Psoas muscle (tissue), 8 donors: ENCODE results near the gene MRM2. TPM values are rescaled to one million over a fixed set of nuclear protein-coding genes. Genes with fewer than 3 reads are reported as not detected.

Experiments
- ATAC-seq, 4 donors: fragments of 200-7000 bp; cut with Tn5 transposase; one replicate each; pipeline ENCODE4 v1.9.1; 2020; ENCODE audit warnings: moderate library complexity in 3 of 4, mild to moderate bottlenecking in 2 of 4
- DNase-seq, 2 donors: peaks; one replicate each; pipeline ENCODE4 v3.0.0-alpha.2; 2020
- H3K27ac ChIP-seq: fragments of 200-600 bp; one replicate; pipeline ENCODE4 v1.8.0; 2022
- H3K27me3 ChIP-seq, 3 donors: fragments of 200-600 bp in 1 of 3; one replicate each; pipeline versions ENCODE4 v1.6.1 to v1.8.0; 2013 to 2022; ENCODE audit warnings: low read length in 2 of 3, mild to moderate bottlenecking in 2 of 3, moderate library complexity in 1 of 3; ENCODE audit not compliant: insufficient read depth in 3 of 3
- H3K36me3 ChIP-seq, 2 donors: fragments of 200-600 bp in 1 of 2; one replicate each; pipeline versions ENCODE4 v1.6.1 to v1.8.0; 2013 to 2022; ENCODE audit warnings: low read depth in 1 of 2, mild to moderate bottlenecking in 1 of 2, moderate library complexity in 1 of 2; ENCODE audit not compliant: insufficient read depth in 1 of 2
- H3K4me1 ChIP-seq: fragments of 200-600 bp; one replicate; pipeline ENCODE4 v1.8.0; 2022
- H3K4me3 ChIP-seq: fragments of 200-600 bp; one replicate; pipeline ENCODE4 v1.8.0; 2022; ENCODE audit warnings: mild to moderate bottlenecking
- H3K9me3 ChIP-seq: fragments of 200-600 bp; one replicate; pipeline ENCODE4 v1.8.0; 2022
- WGBS, 3 donors: extraction: QIAGEN DNeasy Blood & Tissue Kit; methylation state at CpG; one replicate each; pipeline versions ENCODE4 v1.1.6 to v1.1.7; 2013; 5-methylcytosine and 5-hydroxymethylcytosine counted together
- intact Hi-C, 2 donors: fragments of 100-400 bp; cut with DNase I; formaldehyde crosslinking; loops; one replicate each; pipeline versions ENCODE4 v1.11.0 to v1.14.2; 2022
- polyA plus RNA-seq, 3 donors: library from polyadenylated mRNA; stranded (reverse); fragments of 200-250 nt; gene quantifications; one replicate each; pipeline ENCODE4 v1.2.3, GENCODE V29; 2013
- total RNA-seq, 4 donors: library from RNA; stranded (reverse); fragmentation: NEBNext Ultra II Directional in 2 of 4; extraction: Animal tissue kit (Norgen Biotek cat#: 25700) in 2 of 4; gene quantifications; one replicate each; pipeline versions ENCODE4 v1.2.1 to v1.2.4, GENCODE V29; 2021 to 2023
- TF ChIP-seq, protein P1 (sequence below): fragments of 200-600 bp; IDR thresholded peaks from one replicate; pipeline ENCODE4 v1.8.0; 2022; ENCODE audit warnings: antibody characterized with exemption
- donor health status: healthy with polysubstance abuse.
- donor health status: DM: no; HTN: no; CAD: no; lungs with moderate emphysema.
- donor health status: Bipolar disorder and iron deficiency.
- donor health status: healthy.
- donor health status: DM: yes; HTN: yes; CAD: no.
- donor health status: DM: no; HTN: no; CAD: no.
- donor health status: DM: no; HTN: no; CAD: no.
- donor health status: DM: yes; HTN: yes; CAD: no.

Gene MRM2
- total and polyA plus RNA-seq, 7 donors, result 15.9 to 53.0 (median 21.6) TPM

- TF ChIP-seq, protein P1, sequence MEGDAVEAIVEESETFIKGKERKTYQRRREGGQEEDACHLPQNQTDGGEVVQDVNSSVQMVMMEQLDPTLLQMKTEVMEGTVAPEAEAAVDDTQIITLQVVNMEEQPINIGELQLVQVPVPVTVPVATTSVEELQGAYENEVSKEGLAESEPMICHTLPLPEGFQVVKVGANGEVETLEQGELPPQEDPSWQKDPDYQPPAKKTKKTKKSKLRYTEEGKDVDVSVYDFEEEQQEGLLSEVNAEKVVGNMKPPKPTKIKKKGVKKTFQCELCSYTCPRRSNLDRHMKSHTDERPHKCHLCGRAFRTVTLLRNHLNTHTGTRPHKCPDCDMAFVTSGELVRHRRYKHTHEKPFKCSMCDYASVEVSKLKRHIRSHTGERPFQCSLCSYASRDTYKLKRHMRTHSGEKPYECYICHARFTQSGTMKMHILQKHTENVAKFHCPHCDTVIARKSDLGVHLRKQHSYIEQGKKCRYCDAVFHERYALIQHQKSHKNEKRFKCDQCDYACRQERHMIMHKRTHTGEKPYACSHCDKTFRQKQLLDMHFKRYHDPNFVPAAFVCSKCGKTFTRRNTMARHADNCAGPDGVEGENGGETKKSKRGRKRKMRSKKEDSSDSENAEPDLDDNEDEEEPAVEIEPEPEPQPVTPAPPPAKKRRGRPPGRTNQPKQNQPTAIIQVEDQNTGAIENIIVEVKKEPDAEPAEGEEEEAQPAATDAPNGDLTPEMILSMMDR, result no peak
- Histone ChIP-seq H3K4me1 (no peaks in the 10 kb centered on the region), H3K27me3 (no peaks in the 10 kb centered on the region), H3K9me3 (no peaks in the 10 kb centered on the region), H3K36me3 (peaks cover 0 to 5% of the 10 kb centered on the region in 2 donors), H3K4me3 (no peak overlapping the region), H3K27ac (no peak overlapping the region)
- ATAC-seq (no peak), DNase-seq (no peak)
- WGBS, 3 donors, result 90 to 96% (median 96%) methylated on average over 2 of the region's 2 CpGs
- intact Hi-C loops, result no loop called here
These were observed 38.4 kb upstream of the MRM2 start for GRCh38 chr7:2280424-2280823.

DNA sequence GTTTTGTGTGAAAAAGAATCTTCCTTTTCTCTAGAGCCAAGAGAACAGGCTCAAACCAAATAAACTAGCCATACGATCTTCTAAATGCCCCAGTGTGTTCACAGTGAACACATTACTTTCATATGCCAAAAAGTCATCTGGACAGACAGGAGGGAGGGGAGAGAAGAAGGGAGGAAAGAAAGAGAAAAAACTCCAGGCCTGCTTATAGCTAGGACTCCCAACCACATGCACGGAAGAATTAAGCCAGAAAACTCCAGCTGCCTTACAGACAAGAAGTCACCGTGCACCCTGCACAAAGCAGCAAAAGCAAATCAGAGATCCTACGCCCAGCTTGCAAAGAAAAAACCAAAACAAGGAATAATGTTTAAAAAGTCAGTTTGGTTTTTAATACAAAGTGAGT lies 37.9 kb upstream of the MRM2 start:
- H3K4me3 ChIP-seq, result no peak overlapping the region
- H3K9me3 ChIP-seq, result no peaks in the 10 kb centered on the region
- no peak overlapping the region for H3K27ac ChIP-seq
- ATAC-seq, result no peak
- H3K27me3 ChIP-seq, result no peaks in the 10 kb centered on the region
- no peaks in the 10 kb centered on the region for H3K4me1 ChIP-seq
- 71 to 79% (median 79%) methylated on average over 4 of the region's 4 CpGs for WGBS, 3 donors
- H3K36me3 ChIP-seq, result peaks cover 0 to 8% of the 10 kb centered on the region in 2 donors
- intact Hi-C loops, result no loop called here
- no peak for DNase-seq
- TF ChIP-seq, protein P1, result no peak

DNA sequence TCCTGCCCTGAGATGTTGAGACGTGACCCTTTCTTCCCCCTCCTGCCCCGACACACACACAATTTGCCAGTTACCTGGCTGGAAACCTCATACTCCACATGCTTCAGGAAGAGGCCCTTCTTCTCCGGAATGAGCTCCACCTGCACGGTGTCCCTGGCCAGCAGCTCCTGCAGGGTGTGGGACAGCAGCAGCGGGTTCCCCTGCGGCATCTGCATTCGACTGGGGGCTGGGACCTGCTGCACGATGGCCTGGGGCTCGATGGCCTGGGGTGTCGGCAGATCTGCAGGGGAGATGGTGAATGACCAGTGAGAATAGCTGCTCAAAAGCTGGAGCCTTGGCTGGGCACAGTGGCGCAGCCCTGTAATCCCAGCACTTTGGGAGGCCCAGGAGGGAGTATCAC lies 36.0 kb upstream of the MRM2 start:
- peaks cover 0 to 21% of the 10 kb centered on the region in 2 donors for H3K36me3 ChIP-seq
- no peak overlapping the region for H3K27ac ChIP-seq
- no peaks in the 10 kb centered on the region for H3K27me3 ChIP-seq
- no peaks in the 10 kb centered on the region for H3K4me1 ChIP-seq
- DNase-seq (no peak), ATAC-seq (no peak)
- H3K4me3 ChIP-seq, result no peak overlapping the region
- intact Hi-C loops, result no loop called here
- TF ChIP-seq, protein P1, result no peak
- 89 to 93% (median 92%) methylated on average over 11 of the region's 11 CpGs for WGBS, 3 donors
- H3K9me3 ChIP-seq, result no peaks in the 10 kb centered on the region

DNA sequence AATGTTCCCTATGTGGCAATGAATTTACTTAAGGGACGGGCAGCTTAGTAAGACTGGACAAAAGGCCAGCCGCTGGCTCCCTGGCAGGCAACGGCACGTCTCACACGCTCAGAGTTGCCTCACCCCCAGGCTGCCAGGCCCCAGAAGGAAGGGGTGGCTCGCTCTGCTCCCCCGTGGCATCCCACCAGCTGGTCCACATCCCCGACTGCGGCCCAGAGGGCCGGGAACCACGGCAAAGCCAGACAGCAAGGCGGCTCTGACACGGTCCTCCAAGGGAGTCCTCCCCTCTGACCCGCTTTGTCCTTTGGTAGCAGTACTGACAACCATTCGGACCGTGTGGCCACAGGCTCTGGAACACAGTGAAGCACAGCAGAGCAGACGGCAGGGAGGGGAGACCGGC lies 34.1 kb upstream of the MRM2 start:
- TF ChIP-seq, protein P1, result no peak

DNA sequence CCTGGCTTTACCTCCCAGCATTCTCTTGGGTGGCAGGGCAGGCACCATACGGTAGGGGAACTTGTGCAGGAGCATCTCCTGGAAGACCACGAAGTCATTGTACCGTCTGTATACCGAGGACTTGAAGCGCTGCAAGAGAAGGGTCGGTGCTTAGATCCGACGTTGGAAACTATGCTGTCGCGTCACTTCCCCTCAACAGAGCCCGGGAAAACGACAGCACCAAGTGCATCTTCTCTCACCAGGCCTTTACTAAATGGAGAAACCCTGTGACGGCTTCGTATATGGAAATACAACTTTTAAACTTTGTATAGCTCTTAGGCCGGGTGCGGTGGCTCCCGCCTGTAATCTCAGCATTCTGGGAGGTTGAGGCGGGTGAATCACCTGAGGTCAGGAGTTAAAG lies 33.1 kb upstream of the MRM2 start:
- Histone ChIP-seq H3K4me3 (no peak overlapping the region), H3K4me1 (no peaks in the 10 kb centered on the region), H3K9me3 (no peaks in the 10 kb centered on the region), H3K27ac (no peak overlapping the region), H3K27me3 (no peaks in the 10 kb centered on the region), H3K36me3 (peaks cover 0 to 35% of the 10 kb centered on the region in 2 donors)
- TF ChIP-seq, protein P1, result no peak
- WGBS, 3 donors, result 89 to 91% (median 91%) methylated on average over 18 of the region's 18 CpGs
- ATAC-seq (no peak), DNase-seq (no peak)
- intact Hi-C loops, result no loop called here

More for the DNA sequence above, 34.1 kb upstream of the MRM2 start:
- no peaks in the 10 kb centered on the region for H3K4me1 ChIP-seq
- DNase-seq (no peak), ATAC-seq (no peak)
- no peak overlapping the region for H3K4me3 ChIP-seq
- no peak overlapping the region for H3K27ac ChIP-seq
- H3K36me3 ChIP-seq, result peaks cover 0 to 28% of the 10 kb centered on the region in 2 donors
- H3K27me3 ChIP-seq, result no peaks in the 10 kb centered on the region
- intact Hi-C loops, result no loop called here
- WGBS, 3 donors, result 82 to 89% (median 87%) methylated on average over 18 of the region's 18 CpGs
- H3K9me3 ChIP-seq, result no peaks in the 10 kb centered on the region
